DOHH2 (cell line): ENCODE results near the gene HEMGN.

Source experiments
- H3F3A ChIP-seq: fragments of 200-600 bp; sonication (generic), shearing (Covaris generic); 2 replicates; pipeline ENCODE4 v1.6.0; 2016; ENCODE audit warnings: antibody characterized with exemption, mild to moderate bottlenecking; ENCODE audit not compliant: control insufficient read depth, insufficient read depth
- H3K27ac ChIP-seq: fragments of 200-600 bp; sonication (generic); 2 replicates; pipeline ENCODE4 v1.5.1; 2014; ENCODE audit warnings: low read depth, mild to moderate bottlenecking, low read length, moderate library complexity
- H3K27me3 ChIP-seq: fragments of 200-600 bp; sonication (generic); 2 replicates; pipeline ENCODE4 v1.6.1; 2014; ENCODE audit warnings: mild to moderate bottlenecking, low read length, mixed read lengths; ENCODE audit not compliant: control insufficient read depth
- H3K36me3 ChIP-seq: fragments of 200-600 bp; sonication (generic); 2 replicates; pipeline ENCODE4 v1.6.1; 2014; ENCODE audit warnings: mild to moderate bottlenecking, low read length, moderate library complexity, mixed read lengths; ENCODE audit not compliant: control insufficient read depth
- H3K4me1 ChIP-seq: fragments of 200-600 bp; sonication (generic); 2 replicates; pipeline ENCODE4 v1.6.1; 2014; ENCODE audit warnings: mild to moderate bottlenecking, low read length, mixed read lengths; ENCODE audit not compliant: control insufficient read depth
- H3K4me2 ChIP-seq: fragments of 200-600 bp; sonication (generic); 2 replicates; pipeline ENCODE4 v1.6.0; 2014; ENCODE audit warnings: mild to moderate bottlenecking, low read length, moderate library complexity
- H3K4me3 ChIP-seq: fragments of 200-600 bp; sonication (generic); 2 replicates; pipeline ENCODE4 v1.5.1; 2014; ENCODE audit warnings: mild to moderate bottlenecking, low read length, mixed read lengths
- H3K79me2 ChIP-seq: fragments of 200-600 bp; sonication (generic); 2 replicates; pipeline ENCODE4 v1.6.1; 2014; ENCODE audit warnings: mild to moderate bottlenecking, low read length, mixed read lengths; ENCODE audit not compliant: control insufficient read depth
- H3K9me2 ChIP-seq: fragments of 200-600 bp; sonication (generic); replicated peaks from 2 replicates; pipeline ENCODE4 v1.6.1; 2014; ENCODE audit warnings: mild to moderate bottlenecking, low read length, mixed read lengths; ENCODE audit not compliant: control insufficient read depth
- H3K9me3 ChIP-seq: fragments of 200-600 bp; sonication (generic); 2 replicates; pipeline ENCODE4 v1.6.1; 2014; ENCODE audit warnings: antibody characterized with exemption, low read length, mixed read lengths; ENCODE audit not compliant: control insufficient read depth, insufficient read depth
- H4K20me1 ChIP-seq: fragments of 200-600 bp; sonication (generic); 2 replicates; pipeline ENCODE4 v1.6.0; 2014; ENCODE audit warnings: low read depth, mild to moderate bottlenecking, antibody characterized with exemption, low read length, moderate library complexity; ENCODE audit not compliant: control insufficient read depth, insufficient read depth
- CTCF ChIP-seq: fragments of 200-600 bp; sonication (generic); IDR thresholded peaks from one replicate; pipeline ENCODE4 v1.5.1; 2014; ENCODE audit warnings: antibody characterized with exemption, mild to moderate bottlenecking, low read depth, low read length; ENCODE audit not compliant: poor library complexity, severe bottlenecking
- EZH2phosphoT487 ChIP-seq: fragments of 200-600 bp; sonication (generic); IDR thresholded peaks from 2 replicates; pipeline ENCODE4 v1.6.1; 2017; ENCODE audit warnings: borderline replicate concordance, mild to moderate bottlenecking, antibody characterized with exemption, low read length, moderate library complexity, mixed read lengths

Gene HEMGN

GRCh38 chr9:97910357-97910756 is 27.6 kb downstream of the HEMGN start:
- TF ChIP-seq EZH2phosphoT487, result no peak
- no peak for TF ChIP-seq CTCF
- Histone ChIP-seq H3K27ac (no peak overlapping the region), H3K4me3 (no peak overlapping the region), H3K9me2 (no peaks in the 10 kb centered on the region), H3K79me2 (peaks cover 15% of the 10 kb centered on the region; the same call in 1 of the 2 replicates), H3F3A (no peaks in the 10 kb centered on the region), H3K27me3 (no peaks in the 10 kb centered on the region), H3K9me3 (no peaks in the 10 kb centered on the region), H4K20me1 (peaks cover 3% of the 10 kb centered on the region; the same call in 1 of the 2 replicates), H3K36me3 (peaks cover 71% of the 10 kb centered on the region), H3K4me2 (no peak overlapping the region), H3K4me1 (no peaks in the 10 kb centered on the region)

- no peaks in the 10 kb centered on the region for H3K4me1 ChIP-seq
- peaks cover 69% of the 10 kb centered on the region for H3K36me3 ChIP-seq
- no peak overlapping the region for H3K27ac ChIP-seq
- H3K9me2 ChIP-seq, result no peaks in the 10 kb centered on the region
- peaks cover 3% of the 10 kb centered on the region; the same call in 1 of the 2 replicates for H4K20me1 ChIP-seq
- H3K4me2 ChIP-seq, result no peak overlapping the region
- no peaks in the 10 kb centered on the region for H3F3A ChIP-seq
- no peak overlapping the region for H3K4me3 ChIP-seq
- TF ChIP-seq EZH2phosphoT487 (no peak), CTCF (no peak)
- H3K79me2 ChIP-seq, result peaks cover 14% of the 10 kb centered on the region; the same call in 1 of the 2 replicates
- H3K9me3 ChIP-seq, result no peaks in the 10 kb centered on the region
- H3K27me3 ChIP-seq, result no peaks in the 10 kb centered on the region
Measured at GRCh38 chr9:97908705-97909104, 29.3 kb downstream of the HEMGN start.

- H3K4me1 ChIP-seq, result no peaks in the 10 kb centered on the region
- H3K27ac ChIP-seq, result no peak overlapping the region
- H3K4me2 ChIP-seq, result no peak overlapping the region
Measured at GRCh38 chr9:97907632-97908031, 30.3 kb downstream of the HEMGN start.

More at GRCh38 chr9:97907632-97908031, 30.3 kb downstream of the HEMGN start:
- no peak for TF ChIP-seq CTCF
- no peak for TF ChIP-seq EZH2phosphoT487
- no peaks in the 10 kb centered on the region for H3K9me2 ChIP-seq
- H3K9me3 ChIP-seq, result no peaks in the 10 kb centered on the region
- no peaks in the 10 kb centered on the region for H3F3A ChIP-seq
- H4K20me1 ChIP-seq, result peaks cover 3% of the 10 kb centered on the region; the same call in 1 of the 2 replicates
- no peaks in the 10 kb centered on the region for H3K27me3 ChIP-seq
- peaks cover 59% of the 10 kb centered on the region for H3K36me3 ChIP-seq
- H3K4me3 ChIP-seq, result no peak overlapping the region
- H3K79me2 ChIP-seq, result peaks cover 14% of the 10 kb centered on the region; the same call in 1 of the 2 replicates
